SK-N-SH (cell line): Measurements from ENCODE around the gene CLEC20A. TPM values are rescaled to one million over a fixed set of nuclear protein-coding genes. Genes with fewer than 3 reads are reported as not detected.

Source experiments
- CTCF ChIA-PET: fragments of 300-600, 350-600 bp; formaldehyde crosslinking; extraction: SDS; loops from one replicate; lab custom pipeline; 2021; lab: Yijun Ruan, JAX
- POLR2A ChIA-PET: fragments of 350-600 bp; sonication (Branson Sonifier 250); formaldehyde crosslinking; extraction: SDS; loops from one replicate; lab custom pipeline; 2020; ENCODE audit warnings: antibody characterized with exemption, inconsistent platforms; lab: Yijun Ruan, JAX
- DNase-seq: peaks from one replicate; pipeline ENCODE4 v3.0.0; 2012
- H2AFZ ChIP-seq: fragments of 200-600 bp; sonication (generic); 2 replicates; pipeline ENCODE4 v1.8.1; 2016; ENCODE audit warnings: antibody characterized with exemption, mild to moderate bottlenecking, low read depth
- H3F3A ChIP-seq: fragments of 200-600 bp; sonication (generic); replicated peaks from 2 replicates; pipeline ENCODE3; 2016; ENCODE audit warnings: antibody characterized with exemption, mild to moderate bottlenecking; ENCODE audit not compliant: insufficient read depth
- H3K27ac ChIP-seq, 2 experiments: fragments of 200-500 bp in 1 of 2; fragments of 200-600 bp in 1 of 2; sonication (Bioruptor generic) in 1 of 2; sonication (generic), shearing (Covaris generic) in 1 of 2; 2 replicates each; pipeline versions ENCODE4 v1.5.1 to v1.6.1; 2014 to 2016; ENCODE audit warnings: low read depth in 2 of 2, inconsistent platforms in 1 of 2, low read length in 1 of 2, mild to moderate bottlenecking in 1 of 2, mixed read lengths in 1 of 2
- H3K27me3 ChIP-seq: fragments of 200-600 bp; sonication (generic), shearing (Covaris generic); 2 replicates; pipeline ENCODE4 v1.6.1; 2016; ENCODE audit warnings: mixed run types; ENCODE audit not compliant: insufficient read depth
- H3K36me3 ChIP-seq, 2 experiments: fragments of 200-500 bp in 1 of 2; fragments of 200-600 bp in 1 of 2; sonication (Bioruptor generic) in 1 of 2; sonication (generic) in 1 of 2; replicated peaks in 1 of 2; 2 replicates each; pipeline versions ENCODE3 to v1.5.1; 2014 to 2016; ENCODE audit warnings: low read length in 1 of 2, mild to moderate bottlenecking in 1 of 2; ENCODE audit not compliant: insufficient read depth in 2 of 2, control insufficient read depth in 1 of 2
- H3K4me1 ChIP-seq, 2 experiments: fragments of 200-500 bp in 1 of 2; fragments of 200-600 bp in 1 of 2; sonication (Bioruptor generic) in 1 of 2; sonication (generic), shearing (Covaris generic) in 1 of 2; 2 replicates each; pipeline versions ENCODE4 v1.5.1 to v1.6.1; 2014 to 2016; ENCODE audit warnings: low read depth in 1 of 2, low read length in 1 of 2, mixed run types in 1 of 2; ENCODE audit not compliant: insufficient read depth in 2 of 2, control insufficient read depth in 1 of 2
- H3K4me2 ChIP-seq: fragments of 200-600 bp; sonication (generic), shearing (Covaris generic); 2 replicates; pipeline ENCODE4 v1.6.1; 2017; ENCODE audit warnings: mixed run types
- H3K4me3 ChIP-seq, 2 experiments: fragments of 200-500 bp in 1 of 2; fragments of 200-600 bp in 1 of 2; sonication (Bioruptor generic) in 1 of 2; sonication (generic), shearing (Covaris generic) in 1 of 2; 2 replicates each; pipeline versions ENCODE4 v1.5.1 to v1.8.1; 2014 to 2016; ENCODE audit warnings: low read depth in 2 of 2, inconsistent platforms in 1 of 2, low read length in 1 of 2, mild to moderate bottlenecking in 1 of 2, mixed read lengths in 1 of 2, moderate library complexity in 1 of 2
- H3K79me2 ChIP-seq: fragments of 200-600 bp; sonication (generic); 2 replicates; pipeline ENCODE4 v1.8.1; 2017; ENCODE audit warnings: mild to moderate bottlenecking; ENCODE audit not compliant: insufficient read depth
- H3K9ac ChIP-seq: fragments of 200-600 bp; sonication (generic); 2 replicates; pipeline ENCODE4 v1.6.1; 2017; ENCODE audit warnings: mixed run types
- H3K9me2 ChIP-seq: fragments of 200-600 bp; sonication (generic); 2 replicates; pipeline ENCODE4 v1.6.1; 2017; ENCODE audit warnings: mixed run types
- H3K9me3 ChIP-seq: fragments of 200-600 bp; sonication (generic); 2 replicates; pipeline ENCODE4 v1.6.1; 2017; ENCODE audit warnings: mixed run types, mild to moderate bottlenecking, moderate library complexity
- H4K20me1 ChIP-seq: fragments of 200-600 bp; sonication (generic); 2 replicates; pipeline ENCODE4 v1.6.1; 2017; ENCODE audit warnings: mild to moderate bottlenecking, mixed run types; ENCODE audit not compliant: insufficient read depth
- FOSL2 ChIP-seq: IDR thresholded peaks from 2 replicates; pipeline ENCODE4 v1.4.0; 2012; ENCODE audit warnings: low read depth, mild to moderate bottlenecking, moderate library complexity, borderline replicate concordance
- FOXM1 ChIP-seq: IDR thresholded peaks from 2 replicates; pipeline ENCODE4 v1.4.0; 2012; ENCODE audit warnings: low read depth, mild to moderate bottlenecking
- POLR2AphosphoS5 ChIP-seq: IDR thresholded peaks from 2 replicates; pipeline ENCODE4 v1.6.1; 2012; ENCODE audit warnings: low read depth, low read length
- RFX5 ChIP-seq: IDR thresholded peaks from 2 replicates; pipeline ENCODE4 v1.6.1; 2012; ENCODE audit warnings: mild to moderate bottlenecking, improper control_type of control experiment, low read length
- TAF1 ChIP-seq: IDR thresholded peaks from 2 replicates; pipeline ENCODE4 v1.6.1; 2012; ENCODE audit warnings: low read depth, mild to moderate bottlenecking, low read length, moderate library complexity, borderline replicate concordance
- polyA plus RNA-seq, 3 experiments: library from polyadenylated mRNA; depleted of rRNA; stranded (reverse); fragments of >200 nt; gene quantifications; 2 replicates each; pipeline ENCODE4 v1.2.3, GENCODE V29; 2012
- TF ChIP-seq, protein P1 (sequence below): fragments of 200-600 bp; sonication (generic); IDR thresholded peaks from 2 replicates; pipeline ENCODE4 v1.6.1; 2017; ENCODE audit warnings: antibody characterized with exemption, mild to moderate bottlenecking, moderate library complexity
- TF ChIP-seq, protein P2 (sequence below): fragments of 150-350 bp; IDR thresholded peaks from 2 replicates; pipeline ENCODE4 v1.6.1; 2016; ENCODE audit warnings: mild to moderate bottlenecking, low read depth, low read length
- TF ChIP-seq, protein P3 (sequence below): IDR thresholded peaks from 2 replicates; pipeline ENCODE4 v1.4.0; 2012; ENCODE audit warnings: low read depth

CLEC20A gene
- polyA plus RNA-seq, 1 of the 3 experiments (the other 2 are of a cell fraction), result not detected

DNA sequence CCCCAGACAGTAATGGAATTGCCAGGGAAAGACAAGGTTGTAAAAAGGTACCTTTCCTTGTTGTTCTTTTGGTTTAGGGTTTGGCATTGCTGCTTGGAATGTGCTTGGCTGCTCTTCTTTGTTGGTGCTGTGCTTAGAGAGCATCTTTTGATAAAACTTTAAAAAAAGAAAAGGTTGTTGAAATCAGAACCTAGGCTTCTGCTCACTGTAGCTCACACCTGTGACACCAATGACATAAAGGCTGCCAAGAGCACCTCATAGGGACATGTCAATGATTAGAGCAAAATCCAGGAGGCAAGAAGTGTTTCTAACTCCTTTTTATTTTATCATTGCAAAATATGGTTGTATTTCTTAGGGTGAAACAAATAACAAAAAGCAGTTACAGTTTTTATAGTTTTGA, 28.9 kb downstream of the CLEC20A start:
- Histone ChIP-seq H4K20me1 (no peaks in the 10 kb centered on the region), H3K27ac (no peak overlapping the region), H3K4me2 (no peak overlapping the region)
- ChIA-PET CTCF (no interaction called here), POLR2A (no interaction called here)
- TF ChIP-seq RFX5 (no peak), POLR2AphosphoS5 (no peak)
- TF ChIP-seq, all 33 proteins: peak for 0
- DNase-seq, result no peak
- Histone ChIP-seq H3K79me2 (no peaks in the 10 kb centered on the region), H3F3A (no peaks in the 10 kb centered on the region), H3K4me1 (no peaks in the 10 kb centered on the region), H2AFZ (no peak overlapping the region), H3K36me3 (peaks cover 30 to 33% of the 10 kb centered on the region in 2 experiments), H3K9ac (no peak overlapping the region), H3K27me3 (no peaks in the 10 kb centered on the region), H3K9me2 (no peaks in the 10 kb centered on the region), H3K4me3 (no peak overlapping the region), H3K9me3 (no peaks in the 10 kb centered on the region)

DNA sequence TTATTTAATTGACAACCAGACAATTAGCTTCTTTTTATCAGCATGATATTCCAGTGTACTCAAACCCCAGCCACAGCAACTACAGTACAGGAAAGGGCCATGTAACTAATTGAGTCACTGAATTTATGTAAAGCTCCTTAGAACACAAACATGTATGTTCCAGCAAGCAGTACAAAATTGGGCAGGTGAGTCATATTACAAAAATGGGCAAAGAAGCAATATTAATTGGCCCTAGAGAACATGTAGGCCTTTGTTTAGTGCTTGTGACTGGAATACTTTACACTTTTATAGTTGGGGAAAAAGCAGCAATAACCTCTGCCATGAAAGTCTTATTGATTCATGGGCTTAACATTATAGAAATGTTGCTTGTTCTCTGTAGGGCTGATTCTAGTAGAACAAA, 31.8 kb downstream of the CLEC20A start:
- POLR2A ChIA-PET, result no interaction called here

DNA sequence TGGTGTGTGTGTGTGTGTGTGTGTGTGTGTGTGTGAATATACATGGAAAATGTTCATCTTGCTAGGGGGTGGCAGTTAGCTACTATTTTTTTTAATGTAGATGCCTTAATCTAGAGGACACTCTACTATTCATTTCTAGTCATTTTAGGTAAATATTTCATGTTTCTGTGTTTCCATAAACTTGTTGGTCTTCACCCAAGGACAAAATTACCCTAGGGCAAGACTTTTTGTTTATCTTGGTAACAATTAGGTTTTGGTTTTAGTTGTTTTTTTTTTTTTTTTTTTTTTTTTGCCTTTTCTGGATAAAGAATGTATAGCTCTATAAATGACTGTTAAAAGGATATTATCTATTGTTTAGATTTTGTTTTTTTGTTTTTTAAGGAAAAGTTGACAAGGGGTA, 32.2 kb downstream of the CLEC20A start:
- H3K27me3 ChIP-seq, result no peaks in the 10 kb centered on the region
- H3K4me1 ChIP-seq, result no peaks in the 10 kb centered on the region; a peak in 1 of 4 replicates
- ChIA-PET POLR2A (no interaction called here), CTCF (interaction anchor here (1.2 kb wide), 1 partner anchor 16 kb away, joined by 6 read pairs; no protein-coding TSS in a partner anchor)
- no peak overlapping the region for H3K4me3 ChIP-seq
- peaks cover 31% of the 10 kb centered on the region in 2 experiments for H3K36me3 ChIP-seq
- no peaks in the 10 kb centered on the region for H3K9me2 ChIP-seq
- TF ChIP-seq, protein P1, sequence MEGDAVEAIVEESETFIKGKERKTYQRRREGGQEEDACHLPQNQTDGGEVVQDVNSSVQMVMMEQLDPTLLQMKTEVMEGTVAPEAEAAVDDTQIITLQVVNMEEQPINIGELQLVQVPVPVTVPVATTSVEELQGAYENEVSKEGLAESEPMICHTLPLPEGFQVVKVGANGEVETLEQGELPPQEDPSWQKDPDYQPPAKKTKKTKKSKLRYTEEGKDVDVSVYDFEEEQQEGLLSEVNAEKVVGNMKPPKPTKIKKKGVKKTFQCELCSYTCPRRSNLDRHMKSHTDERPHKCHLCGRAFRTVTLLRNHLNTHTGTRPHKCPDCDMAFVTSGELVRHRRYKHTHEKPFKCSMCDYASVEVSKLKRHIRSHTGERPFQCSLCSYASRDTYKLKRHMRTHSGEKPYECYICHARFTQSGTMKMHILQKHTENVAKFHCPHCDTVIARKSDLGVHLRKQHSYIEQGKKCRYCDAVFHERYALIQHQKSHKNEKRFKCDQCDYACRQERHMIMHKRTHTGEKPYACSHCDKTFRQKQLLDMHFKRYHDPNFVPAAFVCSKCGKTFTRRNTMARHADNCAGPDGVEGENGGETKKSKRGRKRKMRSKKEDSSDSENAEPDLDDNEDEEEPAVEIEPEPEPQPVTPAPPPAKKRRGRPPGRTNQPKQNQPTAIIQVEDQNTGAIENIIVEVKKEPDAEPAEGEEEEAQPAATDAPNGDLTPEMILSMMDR, result no peak
- TF ChIP-seq, protein P2, sequence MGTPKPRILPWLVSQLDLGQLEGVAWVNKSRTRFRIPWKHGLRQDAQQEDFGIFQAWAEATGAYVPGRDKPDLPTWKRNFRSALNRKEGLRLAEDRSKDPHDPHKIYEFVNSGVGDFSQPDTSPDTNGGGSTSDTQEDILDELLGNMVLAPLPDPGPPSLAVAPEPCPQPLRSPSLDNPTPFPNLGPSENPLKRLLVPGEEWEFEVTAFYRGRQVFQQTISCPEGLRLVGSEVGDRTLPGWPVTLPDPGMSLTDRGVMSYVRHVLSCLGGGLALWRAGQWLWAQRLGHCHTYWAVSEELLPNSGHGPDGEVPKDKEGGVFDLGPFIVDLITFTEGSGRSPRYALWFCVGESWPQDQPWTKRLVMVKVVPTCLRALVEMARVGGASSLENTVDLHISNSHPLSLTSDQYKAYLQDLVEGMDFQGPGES, result no peak
- TF ChIP-seq, protein P3, sequence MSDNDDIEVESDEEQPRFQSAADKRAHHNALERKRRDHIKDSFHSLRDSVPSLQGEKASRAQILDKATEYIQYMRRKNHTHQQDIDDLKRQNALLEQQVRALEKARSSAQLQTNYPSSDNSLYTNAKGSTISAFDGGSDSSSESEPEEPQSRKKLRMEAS, result no peak
- no peak for TF ChIP-seq FOXM1
- no peak for TF ChIP-seq RFX5
- TF ChIP-seq TAF1, result no peak
- no peak overlapping the region for H3K9ac ChIP-seq
- no peaks in the 10 kb centered on the region for H3F3A ChIP-seq
- no peak overlapping the region for H2AFZ ChIP-seq
- H3K27ac ChIP-seq, result no peak overlapping the region
- H3K9me3 ChIP-seq, result no peaks in the 10 kb centered on the region
- no peaks in the 10 kb centered on the region for H4K20me1 ChIP-seq
- H3K79me2 ChIP-seq, result no peaks in the 10 kb centered on the region
- no peak for DNase-seq
- no peak overlapping the region for H3K4me2 ChIP-seq

More for the DNA sequence above, 31.8 kb downstream of the CLEC20A start:
- Histone ChIP-seq H2AFZ (no peak overlapping the region), H3K36me3 (peaks cover 31% of the 10 kb centered on the region in 2 experiments), H3K4me2 (no peak overlapping the region), H3K79me2 (no peaks in the 10 kb centered on the region), H3K9me3 (no peaks in the 10 kb centered on the region), H3K27ac (no peak overlapping the region), H3K4me3 (no peak overlapping the region), H3K27me3 (no peaks in the 10 kb centered on the region), H3K4me1 (no peaks in the 10 kb centered on the region; a peak in 1 of 4 replicates), H3K9me2 (no peaks in the 10 kb centered on the region), H3K9ac (no peak overlapping the region), H3F3A (no peaks in the 10 kb centered on the region), H4K20me1 (no peaks in the 10 kb centered on the region)
- no peak for DNase-seq
- CTCF ChIA-PET, result no interaction called here
- TF ChIP-seq FOSL2 (peak; percentile 8; the same call in 1 of the 2 replicates), TAF1 (no peak)
